PC-9 (cell line): ENCODE results near the gene DYNLRB1.

Experiments used
- EZH2 ChIP-seq: fragments of 200-600 bp; sonication (generic); IDR thresholded peaks from 2 replicates; pipeline ENCODE4 v1.8.0; 2017; ENCODE audit warnings: antibody characterized with exemption, low read depth
- TF ChIP-seq, protein P1 (sequence below): fragments of 200-600 bp; sonication (generic); conservative IDR thresholded peaks from 2 replicates; pipeline ENCODE4 v1.6.1; 2017; ENCODE audit warnings: mixed run types, antibody characterized with exemption, mild to moderate bottlenecking, moderate library complexity

DNA sequence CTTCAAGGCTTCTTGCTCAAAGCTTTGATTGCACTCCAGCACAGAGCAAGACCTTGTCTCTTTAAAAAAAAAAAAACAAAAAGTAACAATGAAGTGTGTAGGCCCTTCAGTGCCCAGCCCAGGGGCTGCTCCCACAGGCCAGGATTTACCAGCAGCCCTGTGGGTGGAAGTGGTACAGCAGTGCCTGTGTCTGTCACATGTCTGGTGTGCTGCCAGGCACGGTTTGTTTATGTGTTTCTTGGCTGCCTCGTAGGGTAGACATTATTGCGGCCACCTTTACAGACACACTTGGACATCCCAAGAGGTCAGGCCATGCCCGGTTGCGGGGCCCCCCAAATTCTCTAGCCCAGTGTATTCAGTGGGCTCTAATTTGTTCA, 12.7 kb downstream of the DYNLRB1 start:
- no peak for TF ChIP-seq EZH2
- TF ChIP-seq, protein P1, sequence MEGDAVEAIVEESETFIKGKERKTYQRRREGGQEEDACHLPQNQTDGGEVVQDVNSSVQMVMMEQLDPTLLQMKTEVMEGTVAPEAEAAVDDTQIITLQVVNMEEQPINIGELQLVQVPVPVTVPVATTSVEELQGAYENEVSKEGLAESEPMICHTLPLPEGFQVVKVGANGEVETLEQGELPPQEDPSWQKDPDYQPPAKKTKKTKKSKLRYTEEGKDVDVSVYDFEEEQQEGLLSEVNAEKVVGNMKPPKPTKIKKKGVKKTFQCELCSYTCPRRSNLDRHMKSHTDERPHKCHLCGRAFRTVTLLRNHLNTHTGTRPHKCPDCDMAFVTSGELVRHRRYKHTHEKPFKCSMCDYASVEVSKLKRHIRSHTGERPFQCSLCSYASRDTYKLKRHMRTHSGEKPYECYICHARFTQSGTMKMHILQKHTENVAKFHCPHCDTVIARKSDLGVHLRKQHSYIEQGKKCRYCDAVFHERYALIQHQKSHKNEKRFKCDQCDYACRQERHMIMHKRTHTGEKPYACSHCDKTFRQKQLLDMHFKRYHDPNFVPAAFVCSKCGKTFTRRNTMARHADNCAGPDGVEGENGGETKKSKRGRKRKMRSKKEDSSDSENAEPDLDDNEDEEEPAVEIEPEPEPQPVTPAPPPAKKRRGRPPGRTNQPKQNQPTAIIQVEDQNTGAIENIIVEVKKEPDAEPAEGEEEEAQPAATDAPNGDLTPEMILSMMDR, result no peak
